MM.1S (cell line): Measurements from ENCODE around the gene SUPT3H.

Experiments used
- EZH2 ChIP-seq: fragments of 300-600 bp; sonication (generic); optimal IDR thresholded peaks from 2 replicates; pipeline ENCODE3; 2017; ENCODE audit warnings: low read depth, mild to moderate bottlenecking, antibody characterized with exemption, low read length, mixed read lengths
- EZH2phosphoT487 ChIP-seq: fragments of 300-600 bp; sonication (generic); IDR thresholded peaks from 2 replicates; pipeline ENCODE4 v1.6.1; 2018; ENCODE audit warnings: antibody characterized with exemption, low read length
- TF ChIP-seq, protein P1 (sequence below): fragments of 300-600 bp; sonication (generic); IDR thresholded peaks from 2 replicates; pipeline ENCODE4 v1.5.1; 2016; ENCODE audit warnings: antibody characterized with exemption, low read length, mixed read lengths

DNA sequence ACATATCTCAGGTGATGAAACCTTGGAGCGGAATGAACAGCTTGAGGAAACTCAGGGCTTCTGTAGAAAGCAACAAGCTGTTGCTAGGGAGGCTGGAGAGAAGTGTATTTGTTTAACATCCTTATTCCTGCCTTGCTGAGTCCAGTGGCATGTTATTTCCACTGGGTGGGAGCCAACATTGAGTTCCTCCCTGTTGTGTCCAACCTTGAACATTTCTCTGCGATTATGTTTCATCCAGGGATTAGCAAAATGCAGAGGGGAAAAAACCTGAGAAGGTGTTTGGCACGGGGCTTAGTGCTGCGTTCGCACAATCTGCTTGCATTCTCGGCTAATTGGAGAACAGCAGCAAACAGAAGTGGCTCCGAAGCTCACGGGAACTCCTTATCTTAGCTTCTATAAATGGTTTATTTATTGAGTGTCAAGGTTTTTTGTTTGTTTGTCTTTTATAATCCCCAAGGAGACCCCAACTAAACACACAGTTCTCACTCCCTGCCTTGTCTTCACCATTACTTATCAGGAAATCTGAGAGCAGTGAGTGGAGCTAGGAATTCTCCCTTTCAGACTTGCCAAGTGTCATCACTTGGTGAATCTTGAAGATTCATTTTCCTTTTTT is 577.5 kb downstream of the SUPT3H start:
- TF ChIP-seq, protein P1, sequence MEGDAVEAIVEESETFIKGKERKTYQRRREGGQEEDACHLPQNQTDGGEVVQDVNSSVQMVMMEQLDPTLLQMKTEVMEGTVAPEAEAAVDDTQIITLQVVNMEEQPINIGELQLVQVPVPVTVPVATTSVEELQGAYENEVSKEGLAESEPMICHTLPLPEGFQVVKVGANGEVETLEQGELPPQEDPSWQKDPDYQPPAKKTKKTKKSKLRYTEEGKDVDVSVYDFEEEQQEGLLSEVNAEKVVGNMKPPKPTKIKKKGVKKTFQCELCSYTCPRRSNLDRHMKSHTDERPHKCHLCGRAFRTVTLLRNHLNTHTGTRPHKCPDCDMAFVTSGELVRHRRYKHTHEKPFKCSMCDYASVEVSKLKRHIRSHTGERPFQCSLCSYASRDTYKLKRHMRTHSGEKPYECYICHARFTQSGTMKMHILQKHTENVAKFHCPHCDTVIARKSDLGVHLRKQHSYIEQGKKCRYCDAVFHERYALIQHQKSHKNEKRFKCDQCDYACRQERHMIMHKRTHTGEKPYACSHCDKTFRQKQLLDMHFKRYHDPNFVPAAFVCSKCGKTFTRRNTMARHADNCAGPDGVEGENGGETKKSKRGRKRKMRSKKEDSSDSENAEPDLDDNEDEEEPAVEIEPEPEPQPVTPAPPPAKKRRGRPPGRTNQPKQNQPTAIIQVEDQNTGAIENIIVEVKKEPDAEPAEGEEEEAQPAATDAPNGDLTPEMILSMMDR: no peak
- TF ChIP-seq EZH2phosphoT487 (no peak), EZH2 (no peak)
